Epithelial cell of esophagus (primary cell): ENCODE data around the gene ACO1.

Experiments
- DNase-seq: peaks from one replicate; pipeline ENCODE4 v3.0.0; 2010; ENCODE audit warnings: low read depth
- H3K4me3 ChIP-seq: 2 replicates; pipeline ENCODE4 v1.5.1; 2011; ENCODE audit warnings: mild to moderate bottlenecking, low read length, control low read depth
- CTCF ChIP-seq: IDR thresholded peaks from 2 replicates; pipeline ENCODE4 v1.5.1; 2011; ENCODE audit warnings: low read depth, mild to moderate bottlenecking, low read length, control low read depth, inconsistent platforms; ENCODE audit not compliant: insufficient read depth; ENCODE audit errors: missing control alignments

The ACO1 gene

GRCh38 chr9:32468740-32469139 lies 84.3 kb downstream of the ACO1 start:
- DNase-seq, result no peak
- no peak for TF ChIP-seq CTCF
- no peak overlapping the region for H3K4me3 ChIP-seq

- TF ChIP-seq CTCF, result no peak
Measured at GRCh38 chr9:32472344-32472743, 87.9 kb downstream of the ACO1 start.

GRCh38 chr9:32483343-32483742 lies 98.9 kb downstream of the ACO1 start:
- no peak overlapping the region for H3K4me3 ChIP-seq
- no peak for DNase-seq
- no peak for TF ChIP-seq CTCF

More at GRCh38 chr9:32472344-32472743, 87.9 kb downstream of the ACO1 start:
- H3K4me3 ChIP-seq, result no peak overlapping the region
- DNase-seq, result no peak

GRCh38 chr9:32486839-32487562 lies 102.6 kb downstream of the ACO1 start:
- H3K4me3 ChIP-seq, result no peak overlapping the region
- DNase-seq, result no peak
- no peak for TF ChIP-seq CTCF

- TF ChIP-seq CTCF, result no peak
- H3K4me3 ChIP-seq, result no peak overlapping the region
- no peak for DNase-seq
Measured at GRCh38 chr9:32487981-32488380, 103.5 kb downstream of the ACO1 start.

GRCh38 chr9:32490601-32491000 lies 106.2 kb downstream of the ACO1 start:
- no peak for TF ChIP-seq CTCF
- DNase-seq, result no peak
- H3K4me3 ChIP-seq, result no peak overlapping the region

- TF ChIP-seq CTCF, result no peak
- no peak overlapping the region for H3K4me3 ChIP-seq
- DNase-seq, result no peak
Measured at GRCh38 chr9:32497921-32498320, 113.5 kb downstream of the ACO1 start.
